SK-N-SH (cell line): ENCODE data around the gene PLAGL2. TPM values are rescaled to one million over a fixed set of nuclear protein-coding genes. Genes with fewer than 3 reads are reported as not detected.
A peak's percentile ranks its signal among the peaks of the same experiment; 100 is the strongest.

ENCODE experiments used
- CTCF ChIA-PET: fragments of 300-600, 350-600 bp; formaldehyde crosslinking; extraction: SDS; loops from one replicate; lab custom pipeline; 2021; lab: Yijun Ruan, JAX
- POLR2A ChIA-PET: fragments of 350-600 bp; sonication (Branson Sonifier 250); formaldehyde crosslinking; extraction: SDS; loops from one replicate; lab custom pipeline; 2020; ENCODE audit warnings: antibody characterized with exemption, inconsistent platforms; lab: Yijun Ruan, JAX
- DNase-seq: peaks from one replicate; pipeline ENCODE4 v3.0.0; 2012
- H2AFZ ChIP-seq: fragments of 200-600 bp; sonication (generic); 2 replicates; pipeline ENCODE4 v1.8.1; 2016; ENCODE audit warnings: antibody characterized with exemption, mild to moderate bottlenecking, low read depth
- H3F3A ChIP-seq: fragments of 200-600 bp; sonication (generic); replicated peaks from 2 replicates; pipeline ENCODE3; 2016; ENCODE audit warnings: antibody characterized with exemption, mild to moderate bottlenecking; ENCODE audit not compliant: insufficient read depth
- H3K27ac ChIP-seq, 2 experiments: fragments of 200-500 bp in 1 of 2; fragments of 200-600 bp in 1 of 2; sonication (Bioruptor generic) in 1 of 2; sonication (generic), shearing (Covaris generic) in 1 of 2; 2 replicates each; pipeline versions ENCODE4 v1.5.1 to v1.6.1; 2014 to 2016; ENCODE audit warnings: low read depth in 2 of 2, inconsistent platforms in 1 of 2, low read length in 1 of 2, mild to moderate bottlenecking in 1 of 2, mixed read lengths in 1 of 2
- H3K27me3 ChIP-seq: fragments of 200-600 bp; sonication (generic), shearing (Covaris generic); 2 replicates; pipeline ENCODE4 v1.6.1; 2016; ENCODE audit warnings: mixed run types; ENCODE audit not compliant: insufficient read depth
- H3K36me3 ChIP-seq, 2 experiments: fragments of 200-500 bp in 1 of 2; fragments of 200-600 bp in 1 of 2; sonication (Bioruptor generic) in 1 of 2; sonication (generic) in 1 of 2; replicated peaks in 1 of 2; 2 replicates each; pipeline versions ENCODE3 to v1.5.1; 2014 to 2016; ENCODE audit warnings: low read length in 1 of 2, mild to moderate bottlenecking in 1 of 2; ENCODE audit not compliant: insufficient read depth in 2 of 2, control insufficient read depth in 1 of 2
- H3K4me1 ChIP-seq, 2 experiments: fragments of 200-500 bp in 1 of 2; fragments of 200-600 bp in 1 of 2; sonication (Bioruptor generic) in 1 of 2; sonication (generic), shearing (Covaris generic) in 1 of 2; 2 replicates each; pipeline versions ENCODE4 v1.5.1 to v1.6.1; 2014 to 2016; ENCODE audit warnings: low read depth in 1 of 2, low read length in 1 of 2, mixed run types in 1 of 2; ENCODE audit not compliant: insufficient read depth in 2 of 2, control insufficient read depth in 1 of 2
- H3K4me2 ChIP-seq: fragments of 200-600 bp; sonication (generic), shearing (Covaris generic); 2 replicates; pipeline ENCODE4 v1.6.1; 2017; ENCODE audit warnings: mixed run types
- H3K4me3 ChIP-seq, 2 experiments: fragments of 200-500 bp in 1 of 2; fragments of 200-600 bp in 1 of 2; sonication (Bioruptor generic) in 1 of 2; sonication (generic), shearing (Covaris generic) in 1 of 2; 2 replicates each; pipeline versions ENCODE4 v1.5.1 to v1.8.1; 2014 to 2016; ENCODE audit warnings: low read depth in 2 of 2, inconsistent platforms in 1 of 2, low read length in 1 of 2, mild to moderate bottlenecking in 1 of 2, mixed read lengths in 1 of 2, moderate library complexity in 1 of 2
- H3K79me2 ChIP-seq: fragments of 200-600 bp; sonication (generic); 2 replicates; pipeline ENCODE4 v1.8.1; 2017; ENCODE audit warnings: mild to moderate bottlenecking; ENCODE audit not compliant: insufficient read depth
- H3K9ac ChIP-seq: fragments of 200-600 bp; sonication (generic); 2 replicates; pipeline ENCODE4 v1.6.1; 2017; ENCODE audit warnings: mixed run types
- H3K9me2 ChIP-seq: fragments of 200-600 bp; sonication (generic); 2 replicates; pipeline ENCODE4 v1.6.1; 2017; ENCODE audit warnings: mixed run types
- H3K9me3 ChIP-seq: fragments of 200-600 bp; sonication (generic); 2 replicates; pipeline ENCODE4 v1.6.1; 2017; ENCODE audit warnings: mixed run types, mild to moderate bottlenecking, moderate library complexity
- H4K20me1 ChIP-seq: fragments of 200-600 bp; sonication (generic); 2 replicates; pipeline ENCODE4 v1.6.1; 2017; ENCODE audit warnings: mild to moderate bottlenecking, mixed run types; ENCODE audit not compliant: insufficient read depth
- EP300 ChIP-seq, 2 experiments: IDR thresholded peaks; 2 replicates each; pipeline versions ENCODE4 v1.4.0 to v1.6.1; 2012; ENCODE audit warnings: borderline replicate concordance in 1 of 2, low read depth in 1 of 2, low read length in 1 of 2
- EZH2phosphoT487 ChIP-seq: fragments of 200-600 bp; sonication (generic); IDR thresholded peaks from 2 replicates; pipeline ENCODE4 v1.6.1; 2017; ENCODE audit warnings: low read depth, mixed run types, mild to moderate bottlenecking, antibody characterized with exemption, moderate library complexity, borderline replicate concordance
- FOSL2 ChIP-seq: IDR thresholded peaks from 2 replicates; pipeline ENCODE4 v1.4.0; 2012; ENCODE audit warnings: low read depth, mild to moderate bottlenecking, moderate library complexity, borderline replicate concordance
- FOXM1 ChIP-seq: IDR thresholded peaks from 2 replicates; pipeline ENCODE4 v1.4.0; 2012; ENCODE audit warnings: low read depth, mild to moderate bottlenecking
- GABPA ChIP-seq: IDR thresholded peaks from 2 replicates; pipeline ENCODE4 v1.4.0; 2012; ENCODE audit warnings: low read depth, mild to moderate bottlenecking
- IRF3 ChIP-seq: fragments of 150-350 bp; IDR thresholded peaks from 2 replicates; pipeline ENCODE4 v1.6.1; 2016; ENCODE audit warnings: mild to moderate bottlenecking, low read depth, low read length
- JUND ChIP-seq: IDR thresholded peaks from 2 replicates; pipeline ENCODE4 v1.4.0; 2012
- NRF1 ChIP-seq: IDR thresholded peaks from 2 replicates; pipeline ENCODE4 v1.6.1; 2012; ENCODE audit warnings: low read depth, mild to moderate bottlenecking, low read length
- PBX3 ChIP-seq: IDR thresholded peaks from 2 replicates; pipeline ENCODE4; 2012
- RFX5 ChIP-seq: IDR thresholded peaks from 2 replicates; pipeline ENCODE4 v1.6.1; 2012; ENCODE audit warnings: mild to moderate bottlenecking, improper control_type of control experiment, low read length
- SIN3A ChIP-seq: IDR thresholded peaks from 2 replicates; pipeline ENCODE4 v1.6.1; 2012; ENCODE audit warnings: low read depth, mild to moderate bottlenecking, low read length, moderate library complexity, borderline replicate concordance
- ZBTB33 ChIP-seq: IDR thresholded peaks from 2 replicates; pipeline ENCODE4 v1.4.0; 2012; ENCODE audit warnings: low read depth, borderline replicate concordance
- WGBS: methylation state at CpG from one replicate; pipeline ENCODE4 v1.1.6; 2017; ENCODE audit warnings: low lambda C conversion rate; 5-methylcytosine and 5-hydroxymethylcytosine counted together
- polyA plus RNA-seq, 3 experiments: library from polyadenylated mRNA; depleted of rRNA; stranded (reverse); fragments of >200 nt; gene quantifications; 2 replicates each; pipeline ENCODE4 v1.2.3, GENCODE V29; 2012

Gene PLAGL2
- polyA plus RNA-seq, 1 of the 3 experiments (the other 2 are of a cell fraction) = 4.0 TPM

- WGBS = 93% methylated on average over 4 of the region's 4 CpGs
- peak overlapping the region; percentile 82 for H3K9ac ChIP-seq
Measured at GRCh38 chr20:32204205-32205109, 3.1 kb downstream of the PLAGL2 start.

More at GRCh38 chr20:32204205-32205109, 3.1 kb downstream of the PLAGL2 start:
- no peak for DNase-seq
- peaks cover 96% of the 10 kb centered on the region for H3K79me2 ChIP-seq
- H3K9me3 ChIP-seq = no peaks in the 10 kb centered on the region
- H3K9me2 ChIP-seq = no peaks in the 10 kb centered on the region
- CTCF ChIA-PET = interaction anchor here (1.4 kb wide), 1 partner anchor 10 kb away, joined by 4 read pairs; no protein-coding TSS in a partner anchor
- peaks cover 35% of the 10 kb centered on the region for H4K20me1 ChIP-seq
- POLR2A ChIA-PET = no interaction called here
- H3K4me2 ChIP-seq = peak overlapping the region; percentile 92; the same call in 1 of the 2 replicates
- no peaks in the 10 kb centered on the region for H3K27me3 ChIP-seq
- H2AFZ ChIP-seq = no peak overlapping the region
- H3K4me1 ChIP-seq = peaks cover 31 to 35% of the 10 kb centered on the region in 2 experiments; a peak in 3 of 4 replicates
- no peak overlapping the region; a peak in 1 of 4 replicates for H3K4me3 ChIP-seq
- H3K27ac ChIP-seq = no peak overlapping the region
- TF ChIP-seq JUND (no peak), SIN3A (no peak), NRF1 (no peak), ZBTB33 (no peak), EP300 (IDR thresholded peaks at IDR 0.05; ENCODE audit: borderline replicate concordance in 1 of 2, low read depth in 1 of 2, low read length in 1 of 2) (no peak), GABPA (no peak), EZH2phosphoT487 (no peak), IRF3 (no peak), RFX5 (no peak), FOXM1 (no peak), PBX3 (no peak), FOSL2 (no peak)
- TF ChIP-seq, all 33 proteins: peak for 0
- peaks cover 19 to 39% of the 10 kb centered on the region in 2 experiments for H3K36me3 ChIP-seq
- no peaks in the 10 kb centered on the region for H3F3A ChIP-seq
